MM.1S (cell line): ENCODE measurements around the gene CREB1.

Source experiments
- EZH2 ChIP-seq: fragments of 300-600 bp; sonication (generic); optimal IDR thresholded peaks from 2 replicates; pipeline ENCODE3; 2017; ENCODE audit warnings: low read depth, mild to moderate bottlenecking, antibody characterized with exemption, low read length, mixed read lengths
- TF ChIP-seq, protein P1 (sequence below): fragments of 300-600 bp; sonication (generic); IDR thresholded peaks from 2 replicates; pipeline ENCODE4 v1.5.1; 2016; ENCODE audit warnings: antibody characterized with exemption, low read length, mixed read lengths

DNA sequence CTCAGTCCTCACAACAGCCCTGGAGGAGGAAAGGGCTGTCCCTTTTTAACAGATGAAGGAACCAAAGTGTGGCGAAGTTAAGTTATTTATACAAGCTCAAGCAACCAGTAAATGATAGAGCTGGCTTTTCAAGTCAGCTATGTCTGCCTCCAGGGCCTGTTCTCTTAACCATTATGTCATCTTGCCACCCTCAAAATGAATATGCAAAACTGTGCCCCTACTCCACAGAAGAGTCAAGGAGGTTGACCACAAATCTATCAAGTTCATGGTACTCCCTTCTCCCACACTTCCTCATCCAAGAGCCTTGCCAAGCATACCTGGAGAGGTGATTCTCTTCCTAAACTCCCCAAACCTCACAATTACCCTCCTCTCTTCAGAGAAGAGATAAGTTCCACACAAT is 37.3 kb upstream of the CREB1 start:
- TF ChIP-seq, protein P1, sequence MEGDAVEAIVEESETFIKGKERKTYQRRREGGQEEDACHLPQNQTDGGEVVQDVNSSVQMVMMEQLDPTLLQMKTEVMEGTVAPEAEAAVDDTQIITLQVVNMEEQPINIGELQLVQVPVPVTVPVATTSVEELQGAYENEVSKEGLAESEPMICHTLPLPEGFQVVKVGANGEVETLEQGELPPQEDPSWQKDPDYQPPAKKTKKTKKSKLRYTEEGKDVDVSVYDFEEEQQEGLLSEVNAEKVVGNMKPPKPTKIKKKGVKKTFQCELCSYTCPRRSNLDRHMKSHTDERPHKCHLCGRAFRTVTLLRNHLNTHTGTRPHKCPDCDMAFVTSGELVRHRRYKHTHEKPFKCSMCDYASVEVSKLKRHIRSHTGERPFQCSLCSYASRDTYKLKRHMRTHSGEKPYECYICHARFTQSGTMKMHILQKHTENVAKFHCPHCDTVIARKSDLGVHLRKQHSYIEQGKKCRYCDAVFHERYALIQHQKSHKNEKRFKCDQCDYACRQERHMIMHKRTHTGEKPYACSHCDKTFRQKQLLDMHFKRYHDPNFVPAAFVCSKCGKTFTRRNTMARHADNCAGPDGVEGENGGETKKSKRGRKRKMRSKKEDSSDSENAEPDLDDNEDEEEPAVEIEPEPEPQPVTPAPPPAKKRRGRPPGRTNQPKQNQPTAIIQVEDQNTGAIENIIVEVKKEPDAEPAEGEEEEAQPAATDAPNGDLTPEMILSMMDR, result no peak
- TF ChIP-seq EZH2, result no peak
